ENCODE results near the gene SKAP2. TPM values are rescaled to one million over a fixed set of nuclear protein-coding genes. Genes with fewer than 3 reads are reported as not detected.

Gene SKAP2
- total and polyA plus RNA-seq, 2 of the 4 experiments (the other 2 are of a cell fraction): 5.7 to 7.4 TPM

GRCh38 chr7:26645121-26645520 lies 219.3 kb downstream of the SKAP2 start:
- H3K9ac ChIP-seq (ENCODE audit: low read depth, low read length): no peak overlapping the region
- WGBS, 2 experiments (ENCODE audit: extremely low coverage in 2 of 2, insufficient read length in 1 of 2): 100% methylated on average over 1 of the region's 6 CpGs; no CpG with 5 or more reads in 1 of the 2 experiments
- no peaks in the 10 kb centered on the region for H3K4me1 ChIP-seq (ENCODE audit: control insufficient read depth, insufficient read depth, low read length)
- H2AK9ac ChIP-seq (replicated peaks; ENCODE audit: low read depth, low read length, poor library complexity): no peak overlapping the region
- H3K14ac ChIP-seq (replicated peaks; ENCODE audit: low read depth, low read length): no peak overlapping the region
- no peak overlapping the region for H3K18ac ChIP-seq (ENCODE audit: low read depth, low read length)
- no peak overlapping the region for H4K91ac ChIP-seq (ENCODE audit: insufficient read depth, low read depth, low read length)
- no peak overlapping the region for H3K27ac ChIP-seq (ENCODE audit: insufficient read depth, low read length)
- dilution Hi-C loops (cut with HindIII; ENCODE audit: low sequenced_read_pairs, unreplicated experiment) (no loop called here), in situ Hi-C loops (cut with MboI; ENCODE audit: low sequenced_read_pairs) (no loop called here), intact Hi-C loops (cut with micrococcal nuclease) (no loop called here)
- H2AFZ ChIP-seq (replicated peaks; ENCODE audit: low read length, poor library complexity): no peak overlapping the region
- ChIA-PET POLR2A (ENCODE audit: unreplicated experiment) (no interaction called here), CTCF (no interaction called here)
- H4K8ac ChIP-seq (ENCODE audit: low read depth in 2 of 2, low read length in 2 of 2): no peak overlapping the region
- H3K9me3 ChIP-seq (ENCODE audit: control insufficient read depth, insufficient read depth, low read length): no peaks in the 10 kb centered on the region
- no peaks in the 10 kb centered on the region for H3K27me3 ChIP-seq (ENCODE audit: control insufficient read depth, insufficient read depth, low read length)
- no peaks in the 10 kb centered on the region for H3K79me1 ChIP-seq (ENCODE audit: low read depth in 1 of 2, low read length in 2 of 2)
- no peak overlapping the region for H2BK15ac ChIP-seq (ENCODE audit: low read depth, low read length)
- H3K4me3 ChIP-seq (ENCODE audit: insufficient read depth, low read depth, low read length): no peak overlapping the region
- H3K56ac ChIP-seq (ENCODE audit: extremely low read depth, insufficient read depth, low read length): no peak overlapping the region
- no peak overlapping the region for H3K4ac ChIP-seq (ENCODE audit: low read depth, low read length)
- no peak overlapping the region for H4K5ac ChIP-seq (ENCODE audit: low read depth, low read length)
- no peak overlapping the region for H3K23ac ChIP-seq (ENCODE audit: low read depth, low read length)
- peaks cover 5% of the 10 kb centered on the region; the same call in 1 of the 2 replicates for H3K9me1 ChIP-seq (ENCODE audit: insufficient read depth, low read length)
- H3K36me3 ChIP-seq (ENCODE audit: control insufficient read depth, insufficient read depth, low read length): no peaks in the 10 kb centered on the region
- H2BK120ac ChIP-seq (ENCODE audit: low read depth, low read length): no peak overlapping the region
- no peak overlapping the region for H2AK5ac ChIP-seq (ENCODE audit: low read depth, low read length)
- no TSS peak for BruUV-seq (replicated peaks)
- H2BK5ac ChIP-seq (ENCODE audit: low read depth, low read length, poor library complexity, severe bottlenecking): no peak overlapping the region
- no peak for ATAC-seq (ENCODE audit: low read depth)
- no peak for DNase-seq
- TF ChIP-seq, protein P1, sequence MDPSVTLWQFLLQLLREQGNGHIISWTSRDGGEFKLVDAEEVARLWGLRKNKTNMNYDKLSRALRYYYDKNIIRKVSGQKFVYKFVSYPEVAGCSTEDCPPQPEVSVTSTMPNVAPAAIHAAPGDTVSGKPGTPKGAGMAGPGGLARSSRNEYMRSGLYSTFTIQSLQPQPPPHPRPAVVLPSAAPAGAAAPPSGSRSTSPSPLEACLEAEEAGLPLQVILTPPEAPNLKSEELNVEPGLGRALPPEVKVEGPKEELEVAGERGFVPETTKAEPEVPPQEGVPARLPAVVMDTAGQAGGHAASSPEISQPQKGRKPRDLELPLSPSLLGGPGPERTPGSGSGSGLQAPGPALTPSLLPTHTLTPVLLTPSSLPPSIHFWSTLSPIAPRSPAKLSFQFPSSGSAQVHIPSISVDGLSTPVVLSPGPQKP (IDR thresholded peaks at IDR 0.05; ENCODE audit: borderline replicate concordance, low read depth, low read length): no peak
- TF ChIP-seq RCOR1 (IDR thresholded peaks at IDR 0.05; ENCODE audit: insufficient replicate concordance, low read length) (no peak), CTCF (conservative IDR thresholded peaks at IDR 0.05; ENCODE audit: low read depth, low read length) (no peak), CEBPB (IDR thresholded peaks at IDR 0.05; ENCODE audit: low read depth, low read length) (no peak), FOS (IDR thresholded peaks at IDR 0.05; ENCODE audit: low read depth, low read length) (no peak), RFX5 (IDR thresholded peaks at IDR 0.05; ENCODE audit: low read depth, low read length) (no peak), BHLHE40 (IDR thresholded peaks at IDR 0.05; ENCODE audit: low read depth, low read length) (no peak), POLR2A (IDR thresholded peaks at IDR 0.05; ENCODE audit: low read depth, low read length) (no peak), RAD21 (IDR thresholded peaks at IDR 0.05; ENCODE audit: low read length) (no peak), CHD1 (IDR thresholded peaks at IDR 0.05; ENCODE audit: low read depth, low read length) (no peak), SMC3 (IDR thresholded peaks at IDR 0.05; ENCODE audit: low read depth, low read length) (no peak), MXI1 (IDR thresholded peaks at IDR 0.05; ENCODE audit: borderline replicate concordance, low read depth, low read length) (no peak), MAZ (IDR thresholded peaks at IDR 0.05; ENCODE audit: borderline replicate concordance, low read depth, low read length) (no peak), MAFK (IDR thresholded peaks at IDR 0.05; ENCODE audit: low read depth, low read length) (no peak), NFE2L2 (IDR thresholded peaks at IDR 0.05; ENCODE audit: low read depth, low read length) (no peak)
- TF ChIP-seq, protein P2, sequence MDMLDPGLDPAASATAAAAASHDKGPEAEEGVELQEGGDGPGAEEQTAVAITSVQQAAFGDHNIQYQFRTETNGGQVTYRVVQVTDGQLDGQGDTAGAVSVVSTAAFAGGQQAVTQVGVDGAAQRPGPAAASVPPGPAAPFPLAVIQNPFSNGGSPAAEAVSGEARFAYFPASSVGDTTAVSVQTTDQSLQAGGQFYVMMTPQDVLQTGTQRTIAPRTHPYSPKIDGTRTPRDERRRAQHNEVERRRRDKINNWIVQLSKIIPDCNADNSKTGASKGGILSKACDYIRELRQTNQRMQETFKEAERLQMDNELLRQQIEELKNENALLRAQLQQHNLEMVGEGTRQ (IDR thresholded peaks at IDR 0.05; ENCODE audit: low read depth, low read length): no peak
- H4K20me1 ChIP-seq (ENCODE audit: insufficient read depth, low read length): no peaks in the 10 kb centered on the region
- no peak overlapping the region for H3K4me2 ChIP-seq (ENCODE audit: low read depth, low read length)
- H2BK20ac ChIP-seq (ENCODE audit: low read depth, low read length): no peak overlapping the region
